Kidney (tissue), 14 donors: ENCODE results near the gene CRY1. TPM values are rescaled to one million over a fixed set of nuclear protein-coding genes. Genes with fewer than 3 reads are reported as not detected.

ENCODE experiments used
- DNase-seq, 5 donors: peaks; one replicate each; pipeline ENCODE4 v3.0.0-alpha.2; 2013 to 2020
- FAIRE-seq: peaks from 2 replicates; lab custom pipeline; 2012; peaks lifted over from hg19 to GRCh38; lab: Jason Lieb, UNC
- H3K27ac ChIP-seq, 2 donors: one replicate each; pipeline ENCODE4 v1.7.0; 2013; ENCODE audit warnings: low read depth in 2 of 2, low read length in 2 of 2, inconsistent platforms in 1 of 2
- H3K27me3 ChIP-seq: one replicate; pipeline ENCODE4 v1.7.1; 2013; ENCODE audit warnings: low read length, inconsistent platforms; ENCODE audit not compliant: control insufficient read depth, insufficient read depth
- H3K36me3 ChIP-seq, 3 donors: one replicate each; pipeline versions ENCODE4 v1.7.0 to v1.7.1; 2013; ENCODE audit warnings: low read length in 3 of 3, control low read depth in 1 of 3, inconsistent platforms in 1 of 3; ENCODE audit not compliant: insufficient read depth in 3 of 3, control insufficient read depth in 2 of 3
- H3K4me1 ChIP-seq, 3 donors: one replicate each; pipeline versions ENCODE4 v1.7.0 to v1.7.1; 2013; ENCODE audit warnings: low read length in 3 of 3, inconsistent platforms in 1 of 3, low read depth in 1 of 3; ENCODE audit not compliant: control insufficient read depth in 2 of 3, insufficient read depth in 2 of 3
- H3K4me3 ChIP-seq, 3 donors: one replicate each; pipeline versions ENCODE4 v1.7.0 to v1.8.1; 2013; ENCODE audit warnings: low read length in 3 of 3, control low read depth in 1 of 3, inconsistent platforms in 1 of 3
- H3K9ac ChIP-seq, 3 donors: one replicate each; pipeline versions ENCODE4 v1.7.0 to v1.7.1; 2013; ENCODE audit warnings: low read length in 3 of 3, control low read depth in 1 of 3, inconsistent platforms in 1 of 3
- H3K9me3 ChIP-seq, 3 donors: one replicate each; pipeline versions ENCODE4 v1.7.0 to v1.7.1; 2013; ENCODE audit warnings: low read length in 3 of 3, control low read depth in 1 of 3, inconsistent platforms in 1 of 3; ENCODE audit not compliant: control insufficient read depth in 2 of 3, insufficient read depth in 1 of 3
- CTCF ChIP-seq: IDR thresholded peaks from 3 replicates; pipeline ENCODE4 v1.5.1; 2012; ENCODE audit warnings: mild to moderate bottlenecking, moderate library complexity, borderline replicate concordance; ENCODE audit not compliant: insufficient read depth; ENCODE audit errors: extremely low read depth
- intact Hi-C: fragments of 100-400 bp; cut with DNase I; formaldehyde crosslinking; loops from one replicate; pipeline ENCODE4 v1.11.1; 2022
- polyA plus RNA-seq: library from polyadenylated mRNA; stranded (reverse); fragments of 350-450 nt; fragmentation: Illumina TruSeq; extraction: RNeasy Lipid Tissue Mini Kit (QIAGEN cat#74804); gene quantifications from one replicate; pipeline ENCODE4 v1.2.3, GENCODE V29; 2014; ENCODE audit warnings: low read depth, low replicate concordance; ENCODE audit not compliant: insufficient read depth
- total RNA-seq: library from RNA; stranded (reverse); fragmentation: NEBNext Ultra II Directional; extraction: Animal tissue kit (Norgen Biotek cat#: 25700); gene quantifications from one replicate; pipeline ENCODE4 v1.2.1, GENCODE V29; 2021
- donor health status: control.
- donor health status: control.
- donor health status: control.
- donor health status: control.
- donor health status: control.
- donor health status: DM: yes; HTN: yes; CAD: no.
- donor health status: Normal renal cell carcinoma (clear cell type).

CRY1 gene
- total and polyA plus RNA-seq, 2 donors from 2014 or later = 8.4 to 17.7 TPM

GRCh38 chr12:107033758-107034739 is 59.3 kb downstream of the CRY1 start:
- Histone ChIP-seq H3K9me3 (no peaks in the 10 kb centered on the region), H3K4me3 (no peak overlapping the region), H3K36me3 (no peaks in the 10 kb centered on the region), H3K4me1 (peaks cover 0 to 7% (median 2%) of the 10 kb centered on the region in 3 donors), H3K27me3 (no peaks in the 10 kb centered on the region), H3K27ac (no peak overlapping the region), H3K9ac (no peak overlapping the region)
- DNase-seq (no peak), FAIRE-seq (no peak)
- TF ChIP-seq CTCF = no peak
- intact Hi-C loops = no loop called here

GRCh38 chr12:107032266-107032665 is 61.1 kb downstream of the CRY1 start:
- Histone ChIP-seq H3K9ac (no peak overlapping the region), H3K27me3 (no peaks in the 10 kb centered on the region), H3K4me1 (peaks cover 0 to 14% (median 2%) of the 10 kb centered on the region in 3 donors), H3K9me3 (no peaks in the 10 kb centered on the region), H3K36me3 (no peaks in the 10 kb centered on the region), H3K4me3 (no peak overlapping the region), H3K27ac (no peak overlapping the region)
- no peak for DNase-seq
- intact Hi-C loops = no loop called here
- FAIRE-seq = no peak
- no peak for TF ChIP-seq CTCF

- H3K27ac ChIP-seq = no peak overlapping the region
- H3K27me3 ChIP-seq = no peaks in the 10 kb centered on the region
Measured at GRCh38 chr12:107031061-107031460, 62.3 kb downstream of the CRY1 start.

More at GRCh38 chr12:107031061-107031460, 62.3 kb downstream of the CRY1 start:
- TF ChIP-seq CTCF = no peak
- H3K9me3 ChIP-seq = no peaks in the 10 kb centered on the region
- no peaks in the 10 kb centered on the region for H3K36me3 ChIP-seq
- intact Hi-C loops = no loop called here
- no peak overlapping the region for H3K4me3 ChIP-seq
- no peak for FAIRE-seq
- no peak for DNase-seq
- H3K9ac ChIP-seq = no peak overlapping the region
- peaks cover 3 to 24% (median 5%) of the 10 kb centered on the region in 3 donors for H3K4me1 ChIP-seq
